Skeletal muscle cell (primary cell): ENCODE results near the gene SASH1.

ENCODE experiments used
- DNase-seq: peaks from one replicate; pipeline ENCODE4 v3.0.0-alpha.2; 2010; ENCODE audit warnings: low read depth
- H3K4me3 ChIP-seq: 2 replicates; pipeline ENCODE4 v1.5.1; 2011; ENCODE audit warnings: low read depth, mild to moderate bottlenecking, control low read depth, low read length, moderate library complexity

The SASH1 gene

DNA sequence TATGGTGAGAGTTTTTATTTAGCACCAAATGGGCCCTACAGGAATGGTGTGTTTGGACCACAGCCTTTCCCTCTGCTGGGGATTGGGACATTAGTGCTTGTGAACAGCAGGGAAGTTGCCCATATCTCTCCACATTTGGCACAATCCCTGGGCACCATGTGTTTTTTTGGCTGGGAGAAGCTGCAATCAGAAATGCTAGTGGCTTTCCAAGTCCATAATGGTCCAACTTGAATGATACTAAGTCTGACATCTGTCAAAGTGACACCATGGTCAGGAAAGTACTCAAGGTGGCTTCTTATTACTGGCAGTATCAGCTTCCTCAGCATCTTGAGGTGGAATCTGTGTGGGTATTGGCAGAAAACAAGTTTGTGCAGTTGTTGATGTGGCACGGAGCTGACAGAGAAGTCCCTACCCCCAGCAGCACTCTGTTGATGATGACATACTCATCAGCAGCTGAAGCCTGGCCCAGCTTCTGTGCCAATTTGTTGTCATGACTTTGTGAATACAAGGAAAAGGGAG is 53.0 kb downstream of the SASH1 start:
- no peak for DNase-seq
- H3K4me3 ChIP-seq, result no peak overlapping the region

DNA sequence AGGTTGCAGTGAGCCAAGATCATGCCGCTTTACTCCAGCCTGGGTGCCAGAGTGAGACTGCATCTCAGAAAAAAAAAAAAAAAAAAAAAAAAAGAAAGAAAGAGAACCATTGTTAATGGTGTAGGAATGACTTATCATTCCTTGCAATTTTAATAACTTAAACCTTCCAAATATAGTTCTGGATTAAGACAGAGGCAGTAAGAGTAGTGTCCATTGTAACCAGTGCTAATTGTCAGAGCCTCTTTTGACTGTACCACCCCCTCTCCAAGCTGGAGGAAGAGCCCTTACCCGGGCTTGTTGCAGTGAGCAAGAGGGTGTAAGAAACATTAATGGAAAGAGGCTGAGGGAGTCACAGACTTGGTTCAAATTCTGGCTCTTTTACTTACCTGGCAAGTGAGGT is 53.8 kb downstream of the SASH1 start:
- no peak for DNase-seq

DNA sequence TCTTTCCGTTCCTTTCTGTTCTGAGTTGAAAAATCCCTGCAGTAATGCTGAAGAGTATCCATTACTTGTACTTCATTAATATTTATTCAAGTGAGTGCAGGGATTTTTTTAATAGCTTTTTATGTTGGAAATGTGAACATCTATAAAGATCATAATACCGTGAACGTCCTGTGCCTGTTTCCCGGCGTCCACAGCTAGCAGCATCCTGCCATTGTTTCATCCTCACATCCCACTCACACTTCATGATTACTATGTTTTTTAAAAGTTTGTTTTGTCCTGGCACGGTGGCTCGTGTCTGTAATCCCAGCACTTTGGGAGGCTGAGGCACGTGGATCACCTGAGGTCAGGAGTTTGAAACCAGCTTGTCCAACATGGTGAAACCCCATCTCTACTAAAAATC is 54.3 kb downstream of the SASH1 start:
- no peak overlapping the region for H3K4me3 ChIP-seq
- DNase-seq, result no peak

More for the DNA sequence above, 53.8 kb downstream of the SASH1 start:
- H3K4me3 ChIP-seq, result no peak overlapping the region

DNA sequence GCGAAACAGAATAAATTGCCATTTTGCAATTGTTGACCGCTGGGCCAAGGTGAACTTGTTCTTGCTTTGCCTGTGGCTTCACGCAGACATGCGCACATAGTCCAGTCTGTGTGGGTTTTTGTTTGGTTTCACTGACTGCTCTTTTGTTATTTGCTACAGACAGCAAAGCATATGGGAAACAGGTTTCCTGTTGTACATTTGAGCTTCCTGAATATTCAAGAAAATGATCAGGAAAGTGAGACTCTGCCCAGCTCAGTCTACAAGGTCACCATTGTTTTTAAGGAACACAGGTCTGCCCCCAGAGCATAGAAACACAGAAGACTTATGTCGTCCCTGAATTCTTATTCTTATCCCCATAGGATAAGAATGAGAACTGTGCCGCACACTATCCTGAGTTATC is 55.6 kb downstream of the SASH1 start:
- DNase-seq, result no peak
- H3K4me3 ChIP-seq, result no peak overlapping the region

DNA sequence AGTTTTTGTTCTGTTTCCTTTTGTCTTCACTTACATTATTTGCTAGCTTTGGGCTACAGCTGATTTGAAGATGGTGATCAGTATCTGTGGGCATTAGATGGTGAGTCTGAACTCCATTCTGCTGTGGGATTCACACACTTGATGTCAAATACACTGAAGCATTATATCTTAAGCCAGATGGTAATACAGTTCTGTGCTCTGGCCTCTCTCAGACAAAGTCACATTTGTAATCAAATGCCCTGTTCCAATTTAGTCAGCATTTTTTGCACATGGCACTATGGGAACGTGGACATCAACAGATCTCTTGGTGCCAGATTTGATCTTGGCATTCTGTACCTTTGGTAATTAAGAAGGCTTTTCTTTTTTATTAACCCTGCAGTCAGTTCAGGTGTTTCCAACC is 56.0 kb downstream of the SASH1 start:
- no peak for DNase-seq
- no peak overlapping the region for H3K4me3 ChIP-seq

DNA sequence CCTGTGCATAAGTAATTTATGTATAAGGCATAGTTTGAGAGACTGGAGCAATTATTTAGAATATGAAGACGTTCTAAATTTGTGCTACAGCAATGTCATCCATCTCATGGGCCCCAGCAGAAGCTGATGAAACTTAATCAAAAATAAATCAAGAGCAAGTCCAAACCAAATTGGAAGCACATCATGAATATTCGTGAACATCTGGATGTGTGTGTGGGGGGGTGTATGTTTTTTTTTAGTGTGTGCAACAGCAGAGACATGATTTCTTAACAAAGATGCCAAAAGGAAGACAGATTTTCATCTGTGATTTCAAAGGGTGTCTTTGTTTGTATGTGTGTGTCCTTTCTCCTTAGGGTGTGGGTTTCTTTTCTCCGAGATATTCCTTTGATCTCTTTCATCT is 58.9 kb downstream of the SASH1 start:
- no peak for DNase-seq
- H3K4me3 ChIP-seq, result no peak overlapping the region

DNA sequence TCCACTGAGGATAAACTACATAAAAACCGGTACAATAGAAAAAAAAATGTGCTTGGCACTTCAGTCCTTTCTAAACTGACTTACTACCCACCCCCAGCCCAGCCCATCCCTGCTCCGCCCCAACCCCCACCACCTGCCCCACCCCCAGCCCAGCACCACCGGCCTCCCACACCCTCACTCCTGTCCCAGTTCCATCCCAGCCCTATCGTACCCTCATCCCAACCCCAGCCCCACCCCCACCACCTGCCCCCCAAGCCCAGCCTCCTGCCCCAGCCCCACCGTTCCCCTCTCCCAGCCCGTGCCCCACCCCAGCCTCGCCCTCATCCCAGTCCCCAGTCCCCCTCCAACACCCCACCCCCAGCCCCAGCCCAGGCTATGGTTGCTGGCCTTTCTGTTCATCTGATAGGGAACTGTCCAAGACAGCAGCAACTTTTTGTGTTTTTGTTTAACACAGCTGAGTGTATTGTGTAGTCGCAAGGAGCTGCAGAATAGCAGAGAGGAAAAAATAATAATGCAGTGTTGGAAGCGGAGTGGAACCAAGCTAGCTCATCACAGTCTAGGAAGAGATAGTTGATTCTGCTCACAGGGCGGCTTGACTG is 61.9 kb downstream of the SASH1 start:
- no peak for DNase-seq
- H3K4me3 ChIP-seq, result no peak overlapping the region

DNA sequence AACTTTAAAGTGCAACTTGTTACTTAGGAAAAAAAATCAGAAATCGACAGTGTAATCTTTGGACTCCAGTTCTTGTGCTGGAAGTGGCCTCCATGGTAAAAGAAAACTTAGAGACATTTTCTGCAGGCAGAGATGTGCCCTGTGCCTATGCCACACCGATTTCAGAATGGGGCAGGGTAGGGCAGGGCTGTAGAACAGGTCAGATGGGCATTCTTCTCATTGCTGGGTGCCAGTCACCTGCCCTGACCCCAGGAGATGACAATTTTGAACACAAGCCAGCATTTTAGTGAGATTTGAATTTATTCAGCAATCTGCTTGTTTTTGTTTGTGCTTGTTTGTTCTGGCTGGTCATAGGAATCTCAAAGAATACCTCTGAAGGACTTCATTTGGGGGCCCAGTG is 63.3 kb downstream of the SASH1 start:
- H3K4me3 ChIP-seq, result no peak overlapping the region
- DNase-seq, result no peak

DNA sequence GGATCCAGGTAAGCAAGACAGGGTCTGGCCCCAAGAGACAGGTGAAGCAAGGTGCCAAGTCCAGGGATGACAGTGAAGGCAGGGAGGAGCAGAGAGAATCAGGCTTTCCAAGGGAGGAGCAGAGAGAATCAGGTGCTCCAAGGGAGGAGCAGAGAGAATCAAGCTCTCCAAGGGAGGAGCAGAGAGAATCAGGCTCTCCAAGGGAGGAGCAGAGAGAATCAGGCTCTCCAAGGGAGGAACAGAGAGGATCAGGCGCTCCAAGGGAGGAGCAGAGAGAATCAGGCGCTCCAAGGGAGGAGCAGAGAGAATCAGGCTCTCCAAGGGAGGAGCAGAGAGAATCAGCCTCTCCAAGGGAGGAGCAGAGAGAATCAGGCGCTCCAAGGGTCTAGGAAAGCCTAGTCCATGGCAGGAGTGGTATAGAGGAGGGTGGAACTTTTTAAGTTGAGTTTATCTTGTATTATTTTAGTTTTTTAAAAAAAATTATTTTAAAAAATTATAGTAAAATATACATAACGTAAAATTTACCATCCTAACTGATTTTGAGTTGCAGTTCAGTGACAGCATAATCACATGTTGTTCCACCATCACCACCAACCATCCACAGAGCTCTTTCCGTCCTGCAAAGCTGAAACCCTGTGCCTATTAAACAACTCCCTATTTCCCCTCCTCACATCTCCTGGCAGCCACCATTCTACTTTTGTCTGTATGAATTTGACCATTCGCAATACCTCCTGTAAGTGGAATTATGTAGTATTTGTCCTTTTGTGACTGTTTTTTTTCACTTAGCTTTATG is 64.1 kb downstream of the SASH1 start:
- DNase-seq, result no peak
- no peak overlapping the region for H3K4me3 ChIP-seq

DNA sequence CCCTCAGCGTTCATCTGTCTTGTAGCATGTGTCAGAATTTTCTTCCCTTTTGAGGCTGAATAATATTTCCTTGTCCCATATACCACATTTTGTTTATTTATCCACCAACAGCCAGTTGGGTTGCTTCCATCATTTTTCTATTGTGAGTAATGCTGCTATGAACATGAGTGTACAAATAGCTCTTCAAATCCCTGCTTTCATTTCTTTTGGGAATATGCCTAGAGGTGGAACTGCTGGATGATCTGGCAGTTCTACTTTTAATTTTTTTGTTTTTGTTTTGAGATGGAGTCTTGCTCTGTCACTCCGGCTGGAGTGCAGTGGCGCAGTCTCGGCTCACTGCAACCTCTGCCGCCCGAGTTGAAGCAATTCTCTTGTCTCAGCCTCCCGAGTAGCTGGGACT is 64.7 kb downstream of the SASH1 start:
- no peak overlapping the region for H3K4me3 ChIP-seq
- peak; percentile 90 for DNase-seq

DNA sequence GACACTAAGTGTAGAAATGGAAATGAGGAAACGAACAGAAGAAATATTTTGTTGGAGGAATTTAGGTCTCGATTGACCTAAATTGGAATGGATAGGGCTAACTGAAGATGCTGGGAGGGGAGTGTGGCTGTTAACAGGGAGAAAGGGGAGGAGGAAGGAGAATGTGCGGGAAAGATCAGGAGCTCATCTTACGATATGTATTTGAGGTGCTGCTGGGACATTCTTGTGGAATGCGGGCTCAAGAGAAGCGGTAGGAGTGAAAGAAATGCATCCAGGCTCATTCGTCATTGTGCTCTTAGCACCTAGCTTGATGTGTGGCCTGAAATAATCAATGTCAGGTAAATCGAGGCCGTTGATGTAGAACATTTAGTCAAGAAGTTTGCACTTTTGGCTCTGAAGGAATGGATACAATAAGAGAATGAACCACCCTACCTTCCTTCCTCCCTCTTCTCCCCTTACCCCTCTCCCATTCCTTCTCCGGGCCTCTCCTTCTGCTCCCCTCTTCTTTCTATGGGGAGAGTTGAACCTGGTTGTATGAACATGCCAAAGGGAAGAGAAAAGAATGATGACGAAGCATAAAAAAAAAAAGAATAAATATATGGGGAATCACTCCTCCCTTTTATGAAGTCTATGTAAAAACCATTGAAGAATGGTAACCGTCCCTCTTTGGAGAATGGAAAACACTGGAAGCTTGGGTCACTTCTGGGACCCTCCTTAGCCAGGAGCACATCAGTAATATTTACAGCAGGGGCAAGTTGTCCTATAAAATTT is 70.9 kb downstream of the SASH1 start:
- DNase-seq, result no peak
- no peak overlapping the region for H3K4me3 ChIP-seq

DNA sequence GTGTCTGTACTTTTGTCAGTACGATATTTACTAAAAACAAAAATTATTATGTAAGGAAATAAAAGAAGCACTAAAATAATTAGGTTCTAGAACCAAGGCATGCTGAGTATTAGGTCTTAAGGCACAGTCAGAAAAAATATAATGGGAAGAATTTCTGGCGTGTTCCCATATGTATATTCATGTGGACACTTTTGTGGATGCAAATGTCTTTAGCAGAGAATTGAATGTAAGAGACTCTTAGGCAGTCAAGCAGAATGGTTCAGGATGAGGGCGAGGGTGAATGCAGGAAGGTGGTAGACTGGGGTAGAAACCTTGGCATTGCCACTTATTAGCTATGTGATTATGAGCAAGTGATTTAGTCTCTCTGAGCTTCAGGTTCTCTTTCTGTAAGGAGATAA is 71.5 kb downstream of the SASH1 start:
- no peak overlapping the region for H3K4me3 ChIP-seq
- DNase-seq, result no peak

DNA sequence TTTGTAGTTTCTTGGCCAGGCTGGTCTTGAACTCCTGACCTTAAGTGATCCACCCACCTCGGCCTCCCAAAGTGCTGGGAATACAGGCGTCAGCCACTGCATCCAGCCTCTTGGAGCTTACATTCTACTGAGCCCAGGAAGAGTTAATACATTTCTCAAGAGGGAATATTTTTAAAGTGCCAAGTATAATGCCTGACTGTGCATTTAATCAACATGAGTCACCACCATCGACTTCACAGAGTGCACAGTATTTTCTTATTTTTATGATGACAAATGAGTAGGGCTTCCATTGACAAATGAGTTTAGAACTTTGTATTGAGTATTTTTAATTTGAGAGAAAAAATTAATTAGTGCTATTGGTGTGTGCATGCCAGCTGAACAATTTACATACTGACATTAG is 72.2 kb downstream of the SASH1 start:
- peak; percentile 40 for DNase-seq
- no peak overlapping the region for H3K4me3 ChIP-seq

DNA sequence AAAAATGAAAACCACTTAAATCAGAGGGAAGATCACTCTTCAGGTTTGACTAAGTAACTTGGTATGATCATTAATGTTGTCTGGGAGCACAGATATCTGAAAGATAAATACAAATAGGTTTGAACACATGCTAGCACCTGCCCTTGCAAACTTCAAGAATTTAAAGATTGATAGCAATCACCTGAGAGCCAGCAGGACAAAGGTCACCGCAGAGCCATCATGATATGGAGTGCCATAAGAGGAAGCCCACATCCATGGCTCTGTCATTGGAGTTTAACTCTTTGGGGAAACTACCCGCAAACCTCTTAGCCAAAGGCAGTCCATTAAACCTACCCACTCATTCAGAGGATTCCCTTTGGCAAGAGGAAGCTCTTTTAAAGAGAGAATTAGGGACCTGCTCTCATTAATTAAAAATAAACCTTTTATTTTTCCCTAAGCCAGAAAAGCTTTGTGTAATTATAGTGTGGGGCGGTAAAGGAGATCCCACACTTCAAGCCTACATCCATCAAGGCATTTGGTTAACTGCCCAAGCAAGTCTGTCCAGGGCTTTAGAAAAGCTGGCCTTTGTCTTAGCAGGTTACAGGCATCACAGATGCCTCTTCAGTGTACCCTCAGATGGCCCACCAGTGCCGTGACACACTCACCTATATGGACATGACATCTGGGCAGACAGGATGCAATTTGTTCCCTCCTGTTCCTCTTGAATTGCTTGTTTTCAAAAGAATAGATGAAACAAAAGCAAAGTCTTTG is 73.0 kb downstream of the SASH1 start:
- no peak for DNase-seq
- H3K4me3 ChIP-seq, result no peak overlapping the region

DNA sequence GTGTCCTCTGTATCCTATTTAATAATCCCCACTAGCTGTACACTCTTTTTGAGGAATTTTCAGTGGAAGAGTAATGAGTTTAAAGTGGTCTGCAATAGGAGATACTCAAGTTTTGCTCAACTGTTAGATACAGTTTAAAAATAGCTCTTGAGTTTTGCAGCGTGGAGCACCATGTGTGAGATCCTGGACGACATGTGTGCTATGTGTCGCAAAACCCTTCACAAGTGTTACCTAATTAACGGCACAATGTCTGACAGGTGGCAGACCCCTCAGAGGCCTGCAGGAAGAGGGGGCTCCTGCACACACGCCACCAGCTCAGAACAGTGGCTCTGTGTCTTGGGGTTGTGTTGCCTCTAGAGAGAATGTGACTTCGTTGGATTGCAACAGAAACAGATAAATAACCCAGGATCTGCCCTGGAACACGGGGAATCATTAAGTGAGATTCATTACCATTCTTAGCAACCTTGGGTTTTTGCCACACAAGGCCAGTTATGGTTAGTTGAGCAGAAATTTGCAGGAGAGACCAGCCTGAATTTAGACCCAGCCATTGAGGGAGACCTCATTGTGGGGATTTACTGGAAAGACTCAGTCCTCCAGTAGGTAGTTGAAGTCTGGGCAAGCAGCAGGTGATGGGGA is 73.8 kb downstream of the SASH1 start:
- DNase-seq, result no peak
- no peak overlapping the region for H3K4me3 ChIP-seq

DNA sequence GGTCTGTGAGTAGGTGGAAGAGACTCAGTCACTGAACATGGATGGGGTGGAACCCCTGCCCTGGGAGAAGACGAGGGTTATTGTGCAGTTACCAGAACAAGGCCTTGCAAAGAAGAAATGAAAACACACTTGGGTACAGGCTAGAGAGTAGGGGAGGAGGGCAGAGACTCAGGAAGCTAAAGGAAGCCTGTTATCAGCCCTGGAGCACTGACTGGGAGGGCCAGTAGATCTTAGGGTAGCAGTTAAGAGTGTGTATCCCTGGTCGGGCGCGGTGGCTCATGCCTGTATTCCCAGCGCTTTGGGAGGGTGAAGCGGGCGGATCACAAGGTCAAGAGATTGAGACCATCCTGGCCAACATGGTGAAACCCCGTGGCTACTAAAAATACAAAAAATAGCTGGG is 74.4 kb downstream of the SASH1 start:
- H3K4me3 ChIP-seq, result no peak overlapping the region
- no peak for DNase-seq

DNA sequence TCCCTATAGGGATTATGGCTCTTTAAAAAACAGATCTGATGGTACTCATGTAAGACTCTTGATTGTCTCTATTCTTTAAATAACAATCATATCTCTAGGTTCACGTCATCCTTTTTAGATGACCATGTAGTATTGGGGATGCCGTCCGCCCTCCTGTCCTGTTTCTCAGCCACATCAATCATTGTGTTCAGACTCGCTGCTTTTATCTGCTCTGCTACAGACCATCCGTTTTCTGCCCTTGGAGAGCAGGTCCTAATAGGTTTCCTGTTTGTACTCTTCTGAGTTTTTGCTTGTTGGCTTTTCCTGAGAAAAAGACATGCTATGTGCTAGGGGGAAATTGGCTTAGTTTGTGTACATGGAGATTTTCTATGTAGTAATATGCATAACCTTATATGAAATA is 76.8 kb downstream of the SASH1 start:
- no peak overlapping the region for H3K4me3 ChIP-seq
- DNase-seq, result no peak

DNA sequence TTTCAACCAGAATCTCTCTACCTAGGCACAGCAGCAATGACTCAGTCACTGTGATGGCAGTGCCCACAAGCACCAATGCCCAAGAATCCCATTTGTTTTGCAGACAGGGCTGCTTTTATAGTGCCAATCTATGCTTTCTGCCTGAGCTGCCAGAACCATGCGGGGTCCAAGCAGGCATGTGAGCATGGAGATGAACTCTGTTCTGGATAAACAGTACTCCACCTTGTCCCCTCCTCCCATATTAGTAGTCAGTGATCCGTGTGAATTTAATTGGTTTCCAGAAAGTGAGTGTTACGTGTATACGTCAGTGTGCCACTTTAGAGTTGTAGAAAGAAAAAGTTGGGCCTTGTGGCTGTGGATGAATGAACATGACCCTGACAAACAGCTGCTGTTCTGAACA is 79.4 kb downstream of the SASH1 start:
- no peak for DNase-seq
- H3K4me3 ChIP-seq, result no peak overlapping the region

DNA sequence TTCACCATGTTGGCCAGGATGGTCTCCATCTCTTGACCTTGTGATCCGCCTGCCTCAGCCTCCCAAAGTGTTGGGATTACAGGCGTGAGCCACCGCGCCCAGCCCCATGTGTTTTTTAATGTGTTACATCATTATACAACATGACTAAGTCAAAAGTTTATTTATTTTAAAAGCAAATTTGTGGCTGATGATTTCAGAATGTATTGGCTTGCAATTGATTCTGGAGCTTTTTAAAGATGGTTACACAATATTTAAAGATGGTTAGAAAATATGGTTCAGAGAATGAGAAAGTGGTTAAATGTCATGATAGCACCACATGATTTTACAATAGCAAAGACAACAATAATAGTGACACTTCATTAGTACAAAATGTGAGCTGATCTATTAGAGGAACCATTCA is 80.5 kb downstream of the SASH1 start:
- no peak overlapping the region for H3K4me3 ChIP-seq
- DNase-seq, result no peak
